OCI-LY7 (cell line): ENCODE results near the gene SLC1A3. TPM values are rescaled to one million over a fixed set of nuclear protein-coding genes. Genes with fewer than 3 reads are reported as not detected.
A peak's percentile ranks its signal among the peaks of the same experiment; 100 is the strongest.

ENCODE experiments used
- BruUV-seq: library from RNA; stranded (reverse); fragments of 400-500 nt; replicated peaks from 2 replicates; lab custom pipeline; 2021; lab: Mats Ljungman, UMichigan
- CTCF ChIA-PET: fragments of 300-600 bp; sonication (Branson Sonifier 250); formaldehyde crosslinking; loops from one replicate; lab custom pipeline; 2022; ENCODE audit warnings: antibody characterized with exemption; ENCODE audit not compliant: unreplicated experiment; lab: Charles Lee
- POLR2A ChIA-PET: fragments of 300-600 bp; sonication (Branson Sonifier 250); formaldehyde crosslinking; loops from one replicate; lab custom pipeline; 2022; ENCODE audit warnings: antibody characterized with exemption; lab: Charles Lee
- DNase-seq: peaks from one replicate; pipeline ENCODE4 v3.0.0-alpha.2; 2015; ENCODE audit warnings: low spot score
- H2AFZ ChIP-seq: fragments of 200-600 bp; sonication (generic), shearing (Covaris generic); 2 replicates; pipeline ENCODE4 v1.6.1; 2014; ENCODE audit warnings: mild to moderate bottlenecking, antibody characterized with exemption, low read length, moderate library complexity
- H3K27ac ChIP-seq: fragments of 200-600 bp; sonication (generic); 2 replicates; pipeline ENCODE4 v1.5.1; 2014; ENCODE audit warnings: mixed run types, low read depth, mild to moderate bottlenecking, moderate library complexity, low read length, inconsistent platforms; ENCODE audit not compliant: poor library complexity, severe bottlenecking
- H3K36me3 ChIP-seq: fragments of 200-600 bp; sonication (generic); 2 replicates; pipeline ENCODE4 v1.6.1; 2014; ENCODE audit warnings: mild to moderate bottlenecking, antibody characterized with exemption, low read length, moderate library complexity, mixed read lengths; ENCODE audit not compliant: insufficient read depth
- H3K4me1 ChIP-seq: fragments of 200-600 bp; sonication (generic); 2 replicates; pipeline ENCODE4 v1.5.1; 2014; ENCODE audit warnings: mild to moderate bottlenecking, low read length; ENCODE audit not compliant: insufficient read depth, poor library complexity, severe bottlenecking
- H3K4me2 ChIP-seq: fragments of 200-600 bp; sonication (generic); 2 replicates; pipeline ENCODE4 v1.6.1; 2014; ENCODE audit warnings: mild to moderate bottlenecking, low read length
- H3K4me3 ChIP-seq: fragments of 200-600 bp; sonication (generic); 2 replicates; pipeline ENCODE4 v1.5.1; 2014; ENCODE audit warnings: mild to moderate bottlenecking, low read depth, low read length; ENCODE audit not compliant: poor library complexity, severe bottlenecking
- H3K79me2 ChIP-seq: fragments of 200-600 bp; sonication (generic); 2 replicates; pipeline ENCODE4 v1.6.1; 2016; ENCODE audit warnings: low read depth, mild to moderate bottlenecking, low read length, moderate library complexity, mixed read lengths; ENCODE audit not compliant: insufficient read depth
- H3K9me2 ChIP-seq: fragments of 200-600 bp; sonication (generic); 2 replicates; pipeline ENCODE4 v1.6.1; 2016; ENCODE audit warnings: mild to moderate bottlenecking, low read length, mixed read lengths; ENCODE audit not compliant: insufficient read depth
- H3K9me3 ChIP-seq: fragments of 200-600 bp; sonication (generic); 2 replicates; pipeline ENCODE4 v1.6.1; 2014; ENCODE audit warnings: mild to moderate bottlenecking, mixed run types, low read length, mixed read lengths
- H4K20me1 ChIP-seq: fragments of 200-600 bp; sonication (generic); 2 replicates; pipeline ENCODE4 v1.6.1; 2014; ENCODE audit warnings: mild to moderate bottlenecking, antibody characterized with exemption, low read length, moderate library complexity, mixed read lengths; ENCODE audit not compliant: insufficient read depth
- CTCF ChIP-seq: fragments of 200-600 bp; sonication (generic); conservative IDR thresholded peaks from 2 replicates; pipeline ENCODE4 v1.5.1; 2014; ENCODE audit warnings: mild to moderate bottlenecking, antibody characterized with exemption, low read length, moderate library complexity, mixed read lengths
- EZH2phosphoT487 ChIP-seq: fragments of 200-600 bp; sonication (generic); IDR thresholded peaks from 2 replicates; pipeline ENCODE4 v1.6.1; 2018; ENCODE audit warnings: low read depth, borderline replicate concordance, mild to moderate bottlenecking, mixed run types, antibody characterized with exemption, low read length, moderate library complexity, mixed read lengths
- intact Hi-C: fragments of 100-400 bp; cut with micrococcal nuclease; formaldehyde crosslinking; loops from one replicate; pipeline ENCODE4 v1.10.0; 2022; ENCODE audit not compliant: unreplicated experiment
- total RNA-seq, 2 experiments: library from RNA; depleted of rRNA in 1 of 2; stranded (reverse); fragments of >200 nt in 1 of 2; shearing (Covaris generic) in 1 of 2; gene quantifications; 2 replicates each; pipeline ENCODE4 v1.2.3, GENCODE V29; 2014 to 2022

The SLC1A3 gene
- total RNA-seq, 2 experiments from 2014 or later, result not detected

- H2AFZ ChIP-seq, result no peak overlapping the region
- H3K4me2 ChIP-seq, result no peak overlapping the region
- H3K27ac ChIP-seq, result no peak overlapping the region
- intact Hi-C loops, result no loop called here
- no peaks in the 10 kb centered on the region for H3K9me2 ChIP-seq
- peaks cover 8% of the 10 kb centered on the region; the same call in 1 of the 2 replicates for H3K9me3 ChIP-seq
- ChIA-PET POLR2A (interaction anchor here (0.7 to 1.4 kb wide), 2 partner anchors 9 to 15 kb away, joined by 3 read pairs; no protein-coding TSS in a partner anchor), CTCF (no interaction called here)
- TF ChIP-seq CTCF (0 out of 2 replicates have a peak, but pooled peaks have one; percentile 20), EZH2phosphoT487 (no peak)
- H4K20me1 ChIP-seq, result no peaks in the 10 kb centered on the region
- no peaks in the 10 kb centered on the region for H3K79me2 ChIP-seq
- no peak for DNase-seq
- BruUV-seq, result no TSS peak
- H3K4me3 ChIP-seq, result no peak overlapping the region
- H3K36me3 ChIP-seq, result no peaks in the 10 kb centered on the region; the same call in 1 of the 2 replicates
- no peaks in the 10 kb centered on the region for H3K4me1 ChIP-seq
Measured at GRCh38 chr5:36708996-36709395, 102.6 kb downstream of the SLC1A3 start.

GRCh38 chr5:36710039-36710438 is 103.6 kb downstream of the SLC1A3 start:
- CTCF ChIA-PET, result no interaction called here
- H3K79me2 ChIP-seq, result no peaks in the 10 kb centered on the region
- no peaks in the 10 kb centered on the region for H4K20me1 ChIP-seq

More at GRCh38 chr5:36710039-36710438, 103.6 kb downstream of the SLC1A3 start:
- Histone ChIP-seq H3K27ac (no peak overlapping the region), H3K9me3 (peaks cover 8% of the 10 kb centered on the region; the same call in 1 of the 2 replicates), H3K4me1 (no peaks in the 10 kb centered on the region), H3K9me2 (no peaks in the 10 kb centered on the region), H3K36me3 (no peaks in the 10 kb centered on the region; the same call in 1 of the 2 replicates), H3K4me3 (no peak overlapping the region), H3K4me2 (no peak overlapping the region), H2AFZ (no peak overlapping the region)
- TF ChIP-seq EZH2phosphoT487 (no peak), CTCF (no peak)
- intact Hi-C loops, result no loop called here
- POLR2A ChIA-PET, result interaction anchor here (1.4 kb wide), 1 partner anchor 10 kb away, joined by 3 read pairs; no protein-coding TSS in a partner anchor
- no TSS peak for BruUV-seq
- no peak for DNase-seq
